H1 (cell line): Measurements from ENCODE around the gene C14orf132. TPM values are rescaled to one million over a fixed set of nuclear protein-coding genes. Genes with fewer than 3 reads are reported as not detected.
A peak's percentile ranks its signal among the peaks of the same experiment; 100 is the strongest.

Experiments used
- CTCF ChIA-PET: fragments of 300-600 bp; sonication (Branson Sonifier 250); formaldehyde crosslinking; loops from one replicate; lab custom pipeline; 2021; ENCODE audit not compliant: partially characterized antibody; lab: Charles Lee
- POLR2A ChIA-PET: fragments of 300-600 bp; sonication (Branson Sonifier 250); formaldehyde crosslinking; loops from one replicate; lab custom pipeline; 2021; ENCODE audit warnings: inconsistent platforms; ENCODE audit not compliant: partially characterized antibody; lab: Charles Lee
- DNase-seq, 2 experiments: peaks; one replicate each; pipeline versions ENCODE4 v3.0.0 to v3.0.0-alpha.2; 2010 to 2022; ENCODE audit warnings: low spot score in 2 of 2, low read depth in 1 of 2, mixed read lengths in 1 of 2
- FAIRE-seq: peaks from 2 replicates; lab custom pipeline; 2011; peaks lifted over from hg19 to GRCh38; lab: Jason Lieb, UNC
- H2AFZ ChIP-seq: 2 replicates; pipeline ENCODE4 v1.8.1; 2012; ENCODE audit warnings: low read length, inconsistent platforms
- H2AK5ac ChIP-seq: 2 replicates; pipeline ENCODE4 v1.6.1; 2013; ENCODE audit warnings: low read depth, low read length
- H2BK120ac ChIP-seq: replicated peaks from 2 replicates; pipeline ENCODE3; 2013; ENCODE audit warnings: low read depth, low read length, inconsistent platforms
- H2BK12ac ChIP-seq: 2 replicates; pipeline ENCODE4 v1.6.1; 2013; ENCODE audit warnings: low read depth, low read length
- H2BK15ac ChIP-seq: 2 replicates; pipeline ENCODE4 v1.6.1; 2013; ENCODE audit warnings: low read length
- H2BK20ac ChIP-seq: 2 replicates; pipeline ENCODE4 v1.6.1; 2013; ENCODE audit warnings: low read length
- H2BK5ac ChIP-seq: 2 replicates; pipeline ENCODE4 v1.6.1; 2013; ENCODE audit warnings: low read depth, low read length
- H3K14ac ChIP-seq: 2 replicates; pipeline ENCODE4 v1.6.1; 2013; ENCODE audit warnings: inconsistent platforms; ENCODE audit not compliant: insufficient read length
- H3K18ac ChIP-seq: 2 replicates; pipeline ENCODE4 v1.6.1; 2013; ENCODE audit warnings: low read length; ENCODE audit errors: extremely low read depth
- H3K23ac ChIP-seq: 2 replicates; pipeline ENCODE4 v1.6.1; 2013; ENCODE audit warnings: inconsistent platforms; ENCODE audit not compliant: insufficient read length
- H3K23me2 ChIP-seq: 2 replicates; pipeline ENCODE4 v1.6.1; 2013; ENCODE audit warnings: low read depth, low read length
- H3K27ac ChIP-seq: 2 replicates; pipeline ENCODE4 v1.6.1; 2011; ENCODE audit warnings: low read depth, low read length, inconsistent platforms
- H3K27me3 ChIP-seq, 4 experiments: replicated peaks in 1 of 4; 1 replicate in 1 of 4; 2 replicates in 3 of 4; pipeline versions ENCODE4 v1.6.1 to v1.8.1; 2011 to 2013; ENCODE audit warnings: low read length in 3 of 4, mild to moderate bottlenecking in 3 of 4, inconsistent platforms in 2 of 4, mixed read lengths in 2 of 4, moderate library complexity in 1 of 4; ENCODE audit not compliant: control insufficient read depth in 3 of 4, insufficient read depth in 3 of 4; ENCODE audit errors: extremely low read depth in 1 of 4
- H3K36me3 ChIP-seq, 4 experiments: 2 replicates each; pipeline versions ENCODE4 v1.6.1 to v1.8.1; 2011 to 2013; ENCODE audit warnings: mild to moderate bottlenecking in 4 of 4, low read length in 3 of 4, moderate library complexity in 2 of 4, control low read depth in 1 of 4, inconsistent platforms in 1 of 4; ENCODE audit not compliant: insufficient read depth in 4 of 4, control insufficient read depth in 2 of 4
- H3K4ac ChIP-seq: replicated peaks from 2 replicates; pipeline ENCODE3; 2013; ENCODE audit warnings: low read length, low read depth, mixed read lengths, inconsistent platforms; ENCODE audit not compliant: insufficient read length
- H3K4me1 ChIP-seq, 4 experiments: replicated peaks in 1 of 4; 1 replicate in 1 of 4; 2 replicates in 3 of 4; pipeline versions ENCODE4 v1.6.1 to v1.8.1; 2011 to 2013; ENCODE audit warnings: low read length in 3 of 4, inconsistent platforms in 2 of 4, mixed read lengths in 1 of 4; ENCODE audit not compliant: insufficient read depth in 4 of 4, control insufficient read depth in 3 of 4
- H3K4me2 ChIP-seq, 2 experiments: 2 replicates each; pipeline versions ENCODE4 v1.6.1 to v1.8.1; 2011 to 2013; ENCODE audit warnings: low read depth in 2 of 2, low read length in 2 of 2, control low read depth in 1 of 2, inconsistent platforms in 1 of 2, mild to moderate bottlenecking in 1 of 2; ENCODE audit not compliant: insufficient read depth in 1 of 2
- H3K4me3 ChIP-seq, 4 experiments: fragments of 200-600, 300-600 bp in 1 of 4; sonication (generic), shearing (Covaris generic), sonication (Bioruptor Twin) in 1 of 4; 2 replicates each; pipeline versions ENCODE4 v1.5.1 to v1.8.1; 2011 to 2016; ENCODE audit warnings: low read length in 4 of 4, low read depth in 3 of 4, control low read depth in 2 of 4, inconsistent platforms in 2 of 4, mild to moderate bottlenecking in 2 of 4, mixed read lengths in 1 of 4, moderate library complexity in 1 of 4; ENCODE audit not compliant: insufficient read depth in 2 of 4; ENCODE audit errors: extremely low read depth in 1 of 4
- H3K56ac ChIP-seq: replicated peaks from 2 replicates; pipeline ENCODE3; 2013; ENCODE audit warnings: low read depth, mild to moderate bottlenecking, mixed read lengths, low read length, inconsistent platforms; ENCODE audit not compliant: insufficient read length
- H3K79me1 ChIP-seq: 2 replicates; pipeline ENCODE4 v1.6.1; 2013; ENCODE audit warnings: low read depth, low read length, control low read depth
- H3K79me2 ChIP-seq, 2 experiments: 2 replicates each; pipeline versions ENCODE4 v1.6.1 to v1.8.1; 2012 to 2013; ENCODE audit warnings: low read length in 2 of 2, mild to moderate bottlenecking in 2 of 2, inconsistent platforms in 1 of 2; ENCODE audit not compliant: insufficient read depth in 2 of 2, control insufficient read depth in 1 of 2
- H3K9ac ChIP-seq, 4 experiments: replicated peaks in 1 of 4; 1 replicate in 1 of 4; 2 replicates in 3 of 4; pipeline versions ENCODE4 v1.6.1 to v1.8.1; 2011 to 2013; ENCODE audit warnings: low read depth in 3 of 4, low read length in 3 of 4, control low read depth in 2 of 4, mild to moderate bottlenecking in 2 of 4, moderate library complexity in 2 of 4, inconsistent platforms in 1 of 4; ENCODE audit errors: extremely low read depth in 1 of 4
- H3K9me3 ChIP-seq, 2 experiments: 2 replicates each; pipeline versions ENCODE4 v1.6.1 to v1.8.1; 2012 to 2013; ENCODE audit warnings: mild to moderate bottlenecking in 2 of 2, moderate library complexity in 2 of 2, control low read depth in 1 of 2, inconsistent platforms in 1 of 2, low read depth in 1 of 2, low read length in 1 of 2, mixed read lengths in 1 of 2; ENCODE audit not compliant: insufficient read depth in 2 of 2
- H4K20me1 ChIP-seq, 2 experiments: replicated peaks in 1 of 2; 2 replicates each; pipeline versions ENCODE3 to v1.8.1; 2011 to 2013; ENCODE audit warnings: inconsistent platforms in 2 of 2, low read length in 2 of 2, mild to moderate bottlenecking in 1 of 2; ENCODE audit not compliant: insufficient read depth in 2 of 2, control insufficient read depth in 1 of 2
- H4K5ac ChIP-seq: 2 replicates; pipeline ENCODE4 v1.6.1; 2013; ENCODE audit warnings: low read length, low read depth, mixed read lengths, inconsistent platforms; ENCODE audit not compliant: insufficient read length
- H4K8ac ChIP-seq: 2 replicates; pipeline ENCODE4 v1.8.0; 2013; ENCODE audit warnings: mild to moderate bottlenecking, moderate library complexity, low read length, inconsistent platforms; ENCODE audit not compliant: insufficient read depth; ENCODE audit errors: extremely low read depth
- H4K91ac ChIP-seq: replicated peaks from 2 replicates; pipeline ENCODE3; 2013; ENCODE audit warnings: low read length, mixed read lengths, inconsistent platforms; ENCODE audit not compliant: insufficient read length
- CEBPB ChIP-seq: IDR thresholded peaks from 2 replicates; pipeline ENCODE4 v1.6.1; 2012; ENCODE audit warnings: low read depth, low read length
- CHD2 ChIP-seq: IDR thresholded peaks from 2 replicates; pipeline ENCODE4 v1.6.1; 2012; ENCODE audit warnings: low read length, improper control_type of control experiment
- CTBP2 ChIP-seq: IDR thresholded peaks from 2 replicates; pipeline ENCODE4 v1.7.0; 2011; ENCODE audit warnings: borderline replicate concordance, mild to moderate bottlenecking, moderate library complexity, mixed read lengths, low read length; ENCODE audit not compliant: insufficient read depth, insufficient read length
- CTCF ChIP-seq, 3 experiments: IDR thresholded peaks; 1 replicate in 2 of 3; 2 replicates in 1 of 3; pipeline versions ENCODE4 v1.5.1 to v1.6.1; 2011; ENCODE audit warnings: low read length in 3 of 3, mild to moderate bottlenecking in 3 of 3, inconsistent platforms in 2 of 3, low read depth in 1 of 3, moderate library complexity in 1 of 3; ENCODE audit not compliant: insufficient read depth in 1 of 3; ENCODE audit errors: control extremely low read depth in 1 of 3
- FOSL1 ChIP-seq: IDR thresholded peaks from 2 replicates; pipeline ENCODE4 v1.6.1; 2011; ENCODE audit warnings: mild to moderate bottlenecking, low read depth, low read length, moderate library complexity; ENCODE audit not compliant: insufficient read depth
- JUND ChIP-seq: IDR thresholded peaks from 2 replicates; pipeline ENCODE4 v1.6.1; 2011; ENCODE audit warnings: mild to moderate bottlenecking, improper control_type of control experiment, low read length
- MAFK ChIP-seq: IDR thresholded peaks from 2 replicates; pipeline ENCODE4 v1.6.1; 2012; ENCODE audit warnings: low read depth, mild to moderate bottlenecking, improper control_type of control experiment, low read length
- PHF8 ChIP-seq: fragments of 200-600 bp; sonication (generic); conservative IDR thresholded peaks from 2 replicates; pipeline ENCODE4 v1.7.1; 2012; ENCODE audit warnings: low read depth, mild to moderate bottlenecking, inconsistent platforms, low read length, moderate library complexity
- POU5F1 ChIP-seq: IDR thresholded peaks from 2 replicates; pipeline ENCODE4 v1.6.1; 2011; ENCODE audit warnings: low read depth, mild to moderate bottlenecking, low read length, moderate library complexity
- SAP30 ChIP-seq: fragments of 300-600 bp; sonication (generic); IDR thresholded peaks from 2 replicates; pipeline ENCODE4 v1.7.1; 2012; ENCODE audit warnings: low read length, moderate library complexity, mild to moderate bottlenecking, inconsistent platforms; ENCODE audit not compliant: insufficient read depth, insufficient replicate concordance
- WGBS, 2 experiments: shearing (Covaris generic) in 1 of 2; methylation state at CpG; one replicate each; pipeline versions ENCODE4 v1.1.6 to v1.1.7; 2013 to 2015; ENCODE audit warnings: low lambda C conversion rate in 2 of 2, mixed read lengths in 2 of 2, inconsistent platforms in 1 of 2, low coverage in 1 of 2, missing lambda C conversion rate in 1 of 2; ENCODE audit not compliant: insufficient replicate concordance in 2 of 2, insufficient coverage in 1 of 2, insufficient read length in 1 of 2; ENCODE audit errors: extremely low coverage in 1 of 2, missing lambda C conversion rate in 1 of 2; 5-methylcytosine and 5-hydroxymethylcytosine counted together
- polyA plus RNA-seq, 7 experiments: library from polyadenylated mRNA; depleted of rRNA in 3 of 7; stranded (reverse) in 5 of 7; unstranded in 2 of 7; fragments of >200 nt in 5 of 7; fragments of 200-250 nt in 2 of 7; gene quantifications; 1 replicate in 5 of 7; 2 replicates in 1 of 7; 4 replicates in 1 of 7; pipeline versions ENCODE4 v1.2.1 to v1.2.3, GENCODE V29; 2011 to 2013; ENCODE audit warnings: missing spikeins in 2 of 7, mixed read lengths in 2 of 7
- total RNA-seq: library from RNA; stranded (reverse); fragmentation: NEBNext Ultra II Directional; extraction: Animal tissue kit (Norgen Biotek cat#: 25700); gene quantifications from 2 replicates; pipeline ENCODE4 v1.2.1, GENCODE V29; 2021

The C14orf132 gene
- total and polyA plus RNA-seq, 2 of the 8 experiments (the other 6 are each of a cell fraction or from before 2014, with no cell fraction given): 11.7 to 32.5 TPM

DNA sequence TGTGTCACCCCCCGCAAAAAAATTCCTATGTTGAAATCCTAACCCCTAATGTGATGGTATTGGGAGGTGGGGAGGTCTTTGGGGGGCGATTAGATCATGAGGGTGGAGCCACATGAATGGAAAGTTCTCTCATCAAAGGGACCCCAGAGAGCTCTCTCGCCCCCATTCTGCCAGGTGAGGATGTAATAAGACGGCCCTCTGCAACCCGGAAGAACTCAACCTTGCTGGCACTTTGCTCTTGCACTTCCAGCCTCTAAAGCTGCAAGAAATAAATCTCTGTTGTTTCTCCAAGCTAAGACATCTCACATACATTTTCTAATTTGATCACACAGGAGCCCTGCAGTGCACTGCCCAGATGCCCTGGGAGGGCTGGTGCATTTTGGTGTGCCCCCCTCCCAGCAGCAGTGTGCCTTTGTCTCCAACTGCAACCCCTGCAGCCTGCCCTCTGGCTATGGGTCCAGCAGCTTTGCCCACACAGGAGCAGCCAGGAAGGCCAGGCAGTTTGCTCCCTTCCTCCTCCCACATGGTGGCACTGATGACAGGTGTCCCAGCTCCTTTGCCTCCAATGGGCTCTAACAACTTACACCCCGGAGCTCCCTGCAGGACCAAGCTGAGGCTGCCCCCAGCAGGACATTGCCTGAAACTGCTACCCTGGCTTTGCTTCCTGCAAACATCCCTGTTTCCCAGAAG, 59.3 kb downstream of the C14orf132 start:
- H4K5ac ChIP-seq: no peak overlapping the region
- H3K4ac ChIP-seq: no peak overlapping the region
- 59% methylated on average over 6 of the region's 6 CpGs; no CpG with 5 or more reads in 1 of the 2 experiments for WGBS, 2 experiments
- H3K4me2 ChIP-seq: no peak overlapping the region
- no peak overlapping the region for H3K27ac ChIP-seq
- FAIRE-seq (peak; percentile 95), DNase-seq (peak; percentile 58 to 75)
- no peak overlapping the region for H3K4me3 ChIP-seq
- no peak overlapping the region for H2BK12ac ChIP-seq
- H2BK5ac ChIP-seq: no peak overlapping the region
- no peak overlapping the region for H3K14ac ChIP-seq
- H4K20me1 ChIP-seq: peaks cover 0 to 1% of the 10 kb centered on the region in 2 experiments
- no peaks in the 10 kb centered on the region for H3K27me3 ChIP-seq
- no peak overlapping the region for H3K9ac ChIP-seq
- no peak overlapping the region for H2AK5ac ChIP-seq
- no peaks in the 10 kb centered on the region for H3K79me2 ChIP-seq
- no peaks in the 10 kb centered on the region for H3K36me3 ChIP-seq
- peaks cover 6 to 11% (median 7%) of the 10 kb centered on the region in 4 experiments for H3K4me1 ChIP-seq
- no peak overlapping the region for H2AFZ ChIP-seq
- H3K56ac ChIP-seq: no peak overlapping the region
- no peak overlapping the region for H3K18ac ChIP-seq
- CTCF ChIA-PET: interaction anchor here (0.5 to 13.0 kb wide), 90 partner anchors 9 to 656 kb away, joined by 3 to 268 read pairs (median 4); no protein-coding TSS in a partner anchor
- POLR2A ChIA-PET: interaction anchor here (0.7 to 1.1 kb wide), 3 partner anchors 12 to 195 kb away, joined by 3 read pairs; no protein-coding TSS in a partner anchor
- no peak overlapping the region for H2BK120ac ChIP-seq
- H4K91ac ChIP-seq: no peak overlapping the region
- no peak overlapping the region for H2BK20ac ChIP-seq
- H3K23me2 ChIP-seq: no peaks in the 10 kb centered on the region; the same call in 1 of the 2 replicates
- H4K8ac ChIP-seq: no peak overlapping the region
- H2BK15ac ChIP-seq: no peak overlapping the region
- no peaks in the 10 kb centered on the region for H3K9me3 ChIP-seq
- H3K79me1 ChIP-seq: no peaks in the 10 kb centered on the region
- H3K23ac ChIP-seq: no peak overlapping the region
- no peak for TF ChIP-seq JUND
- TF ChIP-seq CTCF (IDR thresholded peaks at IDR 0.05; ENCODE audit: control extremely low read depth in 1 of 3, insufficient read depth in 1 of 3, low read depth in 1 of 3, low read length in 3 of 3): peak; percentile 80 to 95 (median 94)
- TF ChIP-seq PHF8: no peak
- no peak for TF ChIP-seq POU5F1
- no peak for TF ChIP-seq CHD2
- TF ChIP-seq SAP30: no peak
- TF ChIP-seq CEBPB: no peak
- no peak for TF ChIP-seq MAFK
- TF ChIP-seq CTBP2: no peak
- TF ChIP-seq FOSL1: no peak
